ENCODE data around the gene SYTL1.
"Not testable (repeated sequence)": the region's sequence is repeated elsewhere in the genome, so short reads cannot be mapped to it uniquely, and the experiment has no call there.

SYTL1 gene

DNA sequence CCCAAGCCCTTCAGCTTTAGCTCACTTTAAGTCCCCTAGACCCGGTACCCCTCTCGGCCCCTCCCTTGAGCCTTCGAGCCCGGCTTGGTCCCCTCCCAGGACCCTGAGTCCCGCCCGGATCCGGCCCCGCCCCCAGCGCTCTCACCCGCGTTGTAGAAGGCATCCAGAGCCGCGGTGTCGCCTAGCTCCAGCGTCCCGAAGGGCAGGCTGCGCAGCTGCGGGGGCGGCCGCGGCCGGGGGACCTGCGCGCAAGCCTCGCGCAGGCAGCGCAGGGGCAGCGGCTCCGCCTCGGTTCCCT, 24.2 kb downstream of the SYTL1 start:
- peak; percentile 63 for DNase-seq

DNA sequence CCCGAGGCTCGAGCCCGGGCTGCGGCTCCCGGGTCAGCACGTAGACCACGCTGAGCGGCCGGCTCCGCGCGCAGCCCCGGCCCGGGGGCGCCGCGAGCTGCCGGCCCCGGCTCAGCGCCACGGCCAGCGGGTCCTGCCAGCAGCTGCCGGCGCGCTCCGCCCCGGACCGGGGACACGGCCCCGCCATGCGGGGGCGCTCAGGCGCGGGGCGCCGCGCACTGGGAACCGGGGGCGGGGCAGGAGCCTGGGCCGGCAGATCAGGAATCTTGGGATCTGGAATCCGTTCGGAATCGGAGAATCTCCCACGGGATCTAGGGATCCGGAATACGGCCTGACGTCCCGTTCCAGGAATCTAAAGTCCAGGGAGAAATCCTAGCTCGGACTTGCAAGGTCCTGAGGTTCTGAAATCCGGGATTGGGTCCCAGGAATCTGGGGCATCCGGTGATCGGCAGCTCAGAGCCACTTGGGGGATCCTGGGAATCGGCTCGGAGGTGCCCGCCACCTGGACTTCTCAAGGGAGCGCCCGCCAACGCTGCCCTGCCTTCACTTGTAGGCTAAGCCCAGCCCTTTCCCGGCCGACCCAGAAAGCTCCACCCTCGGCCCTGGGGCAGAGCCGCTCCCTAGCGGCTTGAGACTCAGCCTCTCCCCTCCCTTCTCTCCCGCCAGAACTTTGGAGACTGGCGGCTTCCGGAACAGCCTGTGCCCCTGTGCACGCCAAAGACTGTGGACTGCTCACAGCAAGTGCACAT, 24.8 kb downstream of the SYTL1 start, which contains the start of gene MAP3K6:
Gene MAP3K6, minus strand, starts transcription at position 551 of the 749 bp plus-strand sequence. Its CDS starts 364 bp downstream, at position 187.
- peak; percentile 65 for DNase-seq

DNA sequence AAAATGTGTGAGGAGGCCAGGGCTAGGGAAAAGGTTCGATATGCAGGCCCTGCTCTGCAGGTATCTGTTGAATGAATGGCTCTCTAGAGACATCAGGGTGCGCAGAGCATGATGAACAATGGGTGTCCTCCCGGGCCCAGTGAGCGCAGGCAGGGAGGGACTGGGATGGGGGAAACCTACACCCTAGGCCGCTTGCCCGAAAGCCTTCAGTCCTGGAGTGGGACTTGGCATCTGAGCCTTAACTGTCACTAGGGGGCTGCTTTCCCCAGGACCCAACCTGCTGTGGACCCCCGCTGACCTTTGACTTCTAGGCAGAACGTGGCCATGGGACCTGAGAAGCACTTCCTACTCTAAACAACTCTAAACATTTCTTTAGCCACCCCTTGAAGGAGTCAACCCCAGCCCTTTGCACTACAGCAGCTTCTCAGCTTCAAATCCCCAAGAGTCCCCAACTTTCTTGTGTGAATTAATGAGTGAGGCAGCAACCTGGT, 25.4 kb downstream of the SYTL1 start:
- no peak for DNase-seq

DNA sequence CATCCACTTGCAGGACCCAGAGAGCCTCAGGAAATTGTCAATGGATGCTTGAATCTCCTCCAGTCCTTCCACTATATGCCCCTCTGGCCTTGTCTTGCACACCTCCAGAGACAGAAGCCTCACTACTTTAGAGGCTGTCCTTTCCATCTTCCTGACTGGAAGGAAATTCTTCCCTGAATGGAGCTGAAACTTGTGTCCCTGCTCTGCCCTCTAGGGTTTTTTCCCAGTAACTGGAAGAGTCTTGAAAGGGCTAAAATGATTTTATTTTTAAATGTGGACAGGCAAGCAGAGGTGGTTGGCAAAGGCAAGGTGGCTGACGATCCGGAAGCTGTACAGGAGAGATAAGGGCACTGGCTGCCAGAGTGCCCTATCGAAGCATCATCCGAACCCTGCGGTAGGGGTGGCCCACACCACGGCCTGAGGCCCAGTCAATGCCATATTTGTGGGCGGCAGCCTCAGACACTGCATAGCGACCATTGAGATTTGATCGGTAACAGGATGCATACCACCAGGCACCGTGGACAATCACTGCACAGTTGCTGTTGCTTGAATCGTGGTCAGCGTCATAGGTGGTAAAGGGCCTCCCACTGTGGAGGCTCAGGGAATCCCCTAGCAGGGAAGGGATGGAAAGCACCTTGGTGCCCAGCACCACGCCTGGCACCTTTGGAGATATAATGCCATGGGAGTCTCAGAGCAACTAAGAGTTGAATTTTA, 27.2 kb downstream of the SYTL1 start:
- no peak for DNase-seq

DNA sequence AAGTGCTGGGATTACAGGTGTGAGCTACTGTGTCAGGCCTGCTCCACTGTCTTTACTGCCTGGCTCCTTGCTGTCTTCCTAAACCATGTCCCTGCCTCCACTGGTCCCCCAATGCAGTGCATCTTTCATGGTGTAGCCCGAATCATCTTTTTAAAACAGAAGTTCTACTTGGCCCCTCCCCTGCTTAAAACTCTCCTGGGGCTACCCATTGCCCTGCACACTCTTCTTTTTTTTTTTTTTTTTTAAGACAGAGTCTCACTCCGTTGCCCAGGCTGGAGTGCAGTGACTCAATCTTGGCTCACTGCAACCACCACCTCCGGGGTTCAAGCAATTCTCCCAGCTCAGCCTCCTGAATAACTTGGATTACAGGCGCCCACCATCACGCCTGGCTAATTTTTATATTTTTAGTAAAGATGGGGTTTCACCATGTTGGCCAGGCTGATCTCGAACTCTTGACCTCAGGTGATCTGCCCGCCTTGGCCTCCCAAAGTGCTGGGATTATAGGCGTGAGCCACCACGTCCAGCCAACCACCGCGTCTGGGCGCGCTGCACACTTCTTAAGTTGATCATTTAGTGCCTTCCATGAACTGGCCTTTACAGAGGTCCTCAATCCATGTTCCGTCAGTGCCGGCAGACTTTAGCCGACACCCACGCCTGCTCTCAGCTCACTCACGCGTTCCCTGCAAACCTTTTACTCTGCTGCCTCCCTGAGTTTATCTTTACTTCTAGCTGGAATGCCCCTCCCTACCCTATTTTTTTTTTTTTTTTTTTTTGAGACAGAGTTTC, 30.4 kb downstream of the SYTL1 start:
- no peak for DNase-seq

DNA sequence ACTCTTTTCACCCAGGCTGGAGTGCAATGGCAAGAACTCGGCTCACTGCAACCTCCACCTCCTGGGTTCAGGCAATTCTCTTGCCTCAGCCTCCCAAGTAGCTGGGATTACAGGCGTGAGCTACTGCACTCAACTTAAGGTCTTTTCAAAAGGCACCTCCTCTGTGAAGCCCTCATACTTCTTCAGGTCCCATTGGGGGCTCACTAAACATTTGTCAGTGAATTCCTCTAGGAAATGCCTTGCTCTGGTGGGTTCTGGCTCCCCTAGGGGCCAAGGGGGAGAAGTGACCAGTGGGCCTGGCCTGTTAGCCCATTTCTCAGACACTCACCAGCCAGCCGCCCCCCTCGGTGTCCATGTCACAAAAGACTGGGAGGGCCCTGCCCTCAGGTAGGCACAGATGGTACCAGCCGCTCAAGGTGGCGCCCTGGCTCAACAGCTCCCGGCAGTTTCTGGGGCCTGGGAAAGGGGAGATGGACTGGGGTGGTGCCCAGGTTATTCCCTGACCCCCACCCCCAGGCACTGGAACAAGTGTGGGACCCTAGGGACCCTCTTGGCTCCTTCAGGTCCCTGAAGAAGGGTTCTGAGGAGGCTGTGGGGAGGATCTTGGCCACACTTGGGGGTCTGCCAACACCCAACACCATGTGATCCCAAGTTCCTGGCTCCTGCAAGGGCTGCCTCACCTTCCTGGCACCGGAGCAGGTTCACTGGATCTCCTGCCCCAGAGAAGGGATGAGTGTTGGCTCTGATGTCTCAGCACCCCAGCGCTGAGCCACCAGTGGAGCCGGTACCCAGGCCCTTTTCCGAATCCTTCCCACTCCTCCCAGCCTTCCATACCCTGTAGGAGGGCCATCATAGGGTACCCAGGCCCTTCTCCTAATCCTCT, 31.2 kb downstream of the SYTL1 start:
- DNase-seq, result no peak

DNA sequence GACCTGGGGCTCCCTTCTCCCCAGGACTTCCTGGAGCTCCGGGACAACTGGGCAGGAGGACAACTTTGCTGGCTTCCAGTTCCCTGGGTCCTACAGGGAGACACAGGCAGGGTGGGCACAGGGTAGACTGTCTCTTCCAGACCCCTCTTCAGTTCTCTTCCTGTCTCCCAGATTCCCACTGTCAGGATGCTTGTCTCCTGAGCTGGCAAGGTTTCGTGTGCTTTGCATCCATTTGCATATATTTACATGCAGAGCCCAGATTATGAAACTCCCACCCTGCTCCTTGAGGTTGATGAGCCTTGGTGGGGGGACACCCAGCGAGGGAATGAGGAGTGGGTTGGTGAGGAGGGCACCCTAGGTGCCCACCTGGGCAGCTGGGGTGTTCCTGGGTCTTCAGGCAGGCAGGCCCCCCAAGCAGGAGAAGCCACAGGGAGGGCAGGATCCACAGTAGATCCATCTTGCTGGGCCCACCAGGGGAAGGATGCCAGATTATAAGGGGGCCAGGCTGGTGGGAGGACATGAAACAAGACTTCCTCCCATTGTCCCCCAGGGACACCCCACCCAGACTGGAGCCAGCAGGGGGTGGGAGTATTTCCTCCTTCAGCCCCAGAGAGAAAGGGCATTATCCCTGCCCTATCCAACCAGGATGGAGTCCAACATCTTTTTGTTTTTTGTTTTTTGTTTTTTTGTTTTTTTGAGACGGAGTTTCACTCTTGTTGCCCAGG, 32.7 kb downstream of the SYTL1 start, which contains the start of gene FCN3:
Gene FCN3, minus strand, starts transcription at position 463 of the 725 bp plus-strand sequence. Its CDS starts 6 bp downstream, at position 457.
- no peak for DNase-seq

DNA sequence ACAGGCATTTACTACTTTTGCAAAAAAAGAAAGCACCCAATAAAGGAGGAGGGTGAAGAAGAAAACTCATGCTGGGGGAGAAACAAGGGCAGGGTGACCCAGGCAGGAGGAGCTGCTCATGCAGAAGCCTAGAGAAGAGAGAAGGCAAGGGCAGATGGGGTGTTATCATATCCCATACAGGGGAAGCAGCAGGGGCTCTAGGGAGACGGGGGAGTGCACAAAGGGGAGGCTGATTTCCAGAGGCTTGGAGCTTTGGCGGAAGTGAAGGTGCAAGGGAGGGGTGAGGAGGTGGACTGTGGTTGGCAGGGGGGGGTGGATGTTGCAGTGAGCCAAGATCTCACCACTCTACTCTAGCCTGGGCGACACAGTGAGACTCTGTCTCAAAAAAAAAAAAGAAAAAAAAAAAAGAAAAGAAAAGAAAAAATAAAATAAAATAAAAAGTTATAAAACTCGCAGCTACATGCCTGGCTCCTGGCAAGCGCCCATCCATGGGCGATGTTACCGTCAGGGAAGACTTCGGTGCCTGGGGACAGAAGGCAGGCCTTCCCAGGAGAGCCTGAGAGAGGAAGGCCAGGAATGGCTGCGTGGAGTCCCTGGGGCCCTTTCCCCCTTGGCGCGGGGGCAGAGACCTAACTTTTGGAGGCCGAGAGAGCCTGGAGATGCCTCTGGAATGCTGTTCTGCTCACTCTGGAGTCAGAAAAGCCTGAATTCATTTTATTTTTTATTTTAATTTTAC, 36.1 kb downstream of the SYTL1 start:
- DNase-seq, result no peak

DNA sequence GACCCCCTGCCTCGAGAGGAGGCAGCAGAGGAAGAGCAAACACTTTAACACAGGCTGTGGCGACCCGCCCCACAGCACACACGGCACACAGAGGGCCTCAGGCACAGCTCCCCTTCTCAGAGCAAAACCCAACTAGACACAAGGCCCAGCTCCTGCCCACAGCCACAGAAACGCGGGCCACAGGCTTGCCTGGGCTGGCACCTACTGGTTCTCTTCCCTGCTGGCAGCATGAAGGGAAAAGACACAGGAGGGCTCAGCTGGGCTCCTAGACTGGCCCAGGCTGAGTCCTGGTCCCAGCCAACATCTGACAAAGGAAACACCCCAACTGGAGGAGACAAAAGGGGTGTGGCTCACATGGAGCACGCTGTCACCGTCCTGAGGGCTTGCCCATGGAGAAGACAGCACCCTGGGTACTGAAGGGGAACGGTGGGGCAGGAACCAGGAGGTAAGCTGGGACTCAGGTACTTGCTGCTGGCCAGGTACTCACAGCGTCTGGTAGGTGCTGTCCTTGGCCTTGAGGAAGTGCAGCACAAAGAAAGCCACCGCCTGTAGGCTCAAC, 37.8 kb downstream of the SYTL1 start:
- DNase-seq, result no peak

DNA sequence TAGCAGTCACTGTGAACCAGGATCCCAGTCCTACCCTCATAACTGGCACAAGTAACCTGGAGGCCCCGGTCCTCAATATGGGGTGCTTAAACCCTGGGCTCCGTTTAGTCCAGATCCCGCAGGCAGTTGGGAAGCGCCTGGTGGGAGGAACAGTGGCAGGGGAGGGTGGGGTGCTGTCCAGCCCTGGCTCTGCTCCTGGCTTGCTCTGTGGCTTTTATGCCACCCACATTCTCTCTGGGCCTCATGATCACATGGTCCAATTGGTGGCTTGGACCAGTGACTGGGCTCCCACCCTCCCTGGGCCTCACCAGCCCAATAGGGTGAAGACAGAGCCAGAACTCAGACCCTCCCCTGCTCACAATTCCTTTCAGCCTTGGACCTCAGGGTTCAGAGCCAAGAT, 38.4 kb downstream of the SYTL1 start:
- no peak for DNase-seq

DNA sequence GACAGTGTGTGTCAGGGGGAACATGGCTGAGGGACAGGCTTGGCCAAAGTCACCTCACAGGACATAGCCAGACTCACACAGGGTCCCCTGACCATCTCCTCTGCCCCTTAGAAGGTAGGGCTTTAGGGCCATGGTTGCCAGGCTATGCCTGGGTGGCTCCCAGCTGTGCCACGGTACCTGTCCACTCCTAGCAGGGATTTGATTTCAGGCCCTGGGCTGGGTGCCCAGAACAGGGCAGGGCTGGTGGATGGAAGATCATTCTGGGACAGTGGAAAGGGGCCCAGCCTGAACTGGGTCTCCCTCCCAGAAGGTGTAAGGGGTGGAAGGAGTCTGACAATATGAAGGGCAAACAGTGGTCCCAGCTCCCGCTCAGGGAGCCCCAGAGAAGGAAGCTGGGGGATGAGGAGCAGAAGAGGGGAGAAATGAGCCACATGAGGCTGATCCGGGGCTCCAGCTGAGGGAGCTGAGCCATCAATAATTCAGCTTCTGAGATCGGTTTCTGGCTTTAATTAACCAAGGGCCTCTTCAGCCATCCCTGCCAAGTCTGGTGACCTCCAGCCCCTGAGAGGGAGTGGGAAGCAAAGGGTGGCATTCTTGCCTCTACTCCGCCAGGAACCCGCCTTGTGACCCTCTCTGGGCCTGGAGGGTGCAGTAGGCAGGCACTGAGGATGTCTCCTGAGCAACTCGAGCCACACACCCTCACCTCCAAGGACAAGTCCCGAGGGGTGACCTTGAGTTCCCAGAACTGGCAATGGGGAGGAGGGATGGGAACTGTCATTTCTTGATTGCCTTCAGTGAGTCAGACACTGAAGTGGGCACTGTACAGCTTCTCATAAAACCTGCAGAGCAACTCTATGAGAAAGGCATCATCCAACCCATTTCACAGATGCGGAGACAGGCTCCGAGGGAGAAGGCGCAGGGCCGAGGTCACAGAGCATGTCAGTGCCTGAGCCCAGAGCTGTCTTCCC, 39.2 kb downstream of the SYTL1 start:
- DNase-seq, result no peak

DNA sequence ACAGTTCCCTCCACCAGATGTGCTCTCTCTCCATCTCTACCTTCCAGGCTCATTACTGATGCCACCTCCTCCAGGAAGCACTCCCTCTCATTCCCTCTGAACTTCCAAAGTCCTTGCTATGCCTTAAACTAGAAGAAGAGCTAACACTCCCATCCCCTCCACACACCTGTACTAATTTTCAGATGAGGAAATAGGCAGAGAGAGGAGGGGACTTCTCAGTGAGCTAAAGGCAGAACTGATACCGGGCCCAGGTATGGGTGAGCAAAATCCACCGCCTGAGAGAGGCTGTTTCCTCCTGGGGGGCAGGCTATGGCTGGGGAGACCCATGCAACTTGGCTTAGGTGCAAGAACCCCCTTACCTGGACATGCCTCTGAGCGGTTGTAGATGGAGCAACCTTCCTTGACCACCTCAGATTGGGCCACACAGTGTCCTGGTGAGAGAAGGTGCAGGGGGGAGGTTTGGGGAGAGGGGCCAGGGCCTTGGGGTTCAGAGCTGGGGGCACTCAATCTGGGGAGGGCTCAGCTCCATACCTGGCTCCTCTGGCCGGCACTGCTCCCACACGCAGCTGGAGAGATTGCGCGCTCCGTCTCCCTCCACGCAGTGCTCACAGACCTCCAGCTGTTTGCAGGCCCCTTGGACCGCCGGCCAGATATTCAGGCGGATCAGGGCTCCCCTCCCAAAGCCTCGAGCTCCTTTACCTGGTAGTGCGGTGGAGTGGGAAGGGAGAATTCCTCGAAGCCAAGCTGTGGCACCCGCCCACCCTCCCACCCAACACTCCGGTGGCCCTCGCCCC, 40.3 kb downstream of the SYTL1 start:
- no peak for DNase-seq

DNA sequence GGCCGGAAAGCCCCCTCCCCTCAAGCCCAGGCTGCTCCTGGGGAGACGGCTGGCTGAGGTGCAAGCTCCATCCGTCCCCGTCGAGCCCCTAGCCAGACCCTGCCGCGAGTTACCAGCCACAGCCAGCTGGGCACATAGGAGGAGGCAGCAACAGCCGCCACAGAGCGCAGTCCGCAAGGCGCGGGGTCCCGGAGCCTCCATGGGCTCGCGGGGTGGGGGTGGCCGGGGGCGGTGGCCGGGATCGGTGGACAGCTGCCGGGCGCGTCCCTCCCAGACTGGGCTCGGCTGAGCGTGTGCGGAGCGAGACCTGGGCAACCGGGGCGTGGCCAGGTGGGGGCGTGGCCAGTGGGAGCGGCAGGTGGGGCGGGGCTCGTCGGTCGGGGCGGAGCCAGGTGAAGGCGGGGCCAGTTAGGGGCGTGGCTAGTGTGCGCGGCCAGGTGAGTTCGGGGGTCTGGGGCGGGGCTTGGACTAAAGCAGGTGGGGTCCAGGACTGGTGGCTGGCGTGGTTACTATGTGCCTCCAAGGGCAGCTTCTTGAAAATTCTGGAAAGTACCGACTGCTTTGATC, 41.3 kb downstream of the SYTL1 start, which contains the start of gene CD164L2:
Gene CD164L2, minus strand, starts transcription at position 295 of the 567 bp plus-strand sequence. Its CDS starts 94 bp downstream, at position 201.
- no peak for DNase-seq

DNA sequence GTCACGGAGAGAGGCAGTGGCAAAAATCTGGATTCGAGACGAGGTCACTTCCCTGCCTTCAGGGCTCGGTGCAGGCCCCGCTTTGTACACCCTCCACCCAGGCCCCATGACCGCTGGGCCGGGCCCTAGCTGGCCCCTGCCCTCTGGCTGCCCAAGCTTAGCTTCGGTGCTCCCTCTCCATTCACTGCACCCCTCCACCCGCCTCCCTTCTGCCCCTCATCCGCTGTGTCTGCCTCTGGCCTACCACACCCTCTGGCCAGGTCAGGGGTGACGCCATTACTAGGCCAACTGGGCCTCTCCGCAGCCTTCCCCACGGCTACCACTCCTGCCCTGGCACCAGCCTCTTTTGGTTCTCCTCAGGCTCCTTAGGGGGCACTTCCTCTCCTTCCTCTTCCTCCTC, 41.8 kb downstream of the SYTL1 start:
- no peak for DNase-seq

DNA sequence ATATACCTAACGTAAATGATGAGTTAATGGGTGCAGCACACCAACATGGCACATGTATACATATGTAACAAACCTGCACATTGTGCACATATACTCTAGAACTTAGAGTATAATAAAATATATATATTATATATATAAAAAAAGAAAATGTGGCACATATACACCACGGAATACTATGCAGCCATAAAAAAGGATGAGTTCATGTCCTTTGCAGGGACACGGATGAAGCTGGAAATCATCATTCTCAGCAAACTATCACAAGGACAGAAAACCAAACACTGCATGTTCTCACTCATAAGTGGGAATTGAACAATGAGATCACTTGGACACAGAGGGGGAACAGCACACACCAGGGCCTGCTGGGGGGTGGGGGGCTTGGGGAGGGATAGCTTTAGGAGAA, 43.0 kb downstream of the SYTL1 start:
- not testable (repeated sequence) for DNase-seq

DNA sequence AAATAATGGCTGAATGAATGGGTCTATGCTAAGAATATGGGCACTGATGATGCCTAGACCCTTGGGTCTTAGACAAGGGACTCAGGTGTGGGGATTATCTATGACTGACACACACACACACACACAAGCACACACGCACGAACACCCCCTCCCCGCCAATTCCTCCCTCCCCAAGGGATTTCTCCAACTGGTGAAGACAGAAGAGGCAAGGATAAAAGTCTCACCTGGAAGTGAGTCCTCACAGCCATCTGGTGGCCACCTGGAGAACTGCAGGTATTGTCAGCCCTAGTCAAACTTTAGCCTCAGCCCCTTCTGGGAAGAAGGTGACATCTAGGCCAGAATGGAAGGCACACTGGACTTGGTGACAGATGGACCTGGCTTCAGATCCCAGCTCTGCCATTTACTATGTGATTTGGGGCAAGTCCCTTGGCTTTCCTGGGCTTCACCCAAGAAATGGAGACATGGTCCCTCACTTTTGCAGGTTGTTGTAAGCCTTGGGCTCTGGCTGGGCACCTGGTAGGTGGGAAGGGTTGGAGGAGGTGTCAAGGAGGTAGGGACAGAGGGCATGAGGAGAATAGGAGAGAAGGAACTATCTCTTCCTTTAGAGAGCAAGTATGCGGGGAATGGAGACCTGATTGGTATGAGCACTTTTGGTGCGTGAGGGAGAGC, 46.6 kb downstream of the SYTL1 start:
- DNase-seq, result no peak

DNA sequence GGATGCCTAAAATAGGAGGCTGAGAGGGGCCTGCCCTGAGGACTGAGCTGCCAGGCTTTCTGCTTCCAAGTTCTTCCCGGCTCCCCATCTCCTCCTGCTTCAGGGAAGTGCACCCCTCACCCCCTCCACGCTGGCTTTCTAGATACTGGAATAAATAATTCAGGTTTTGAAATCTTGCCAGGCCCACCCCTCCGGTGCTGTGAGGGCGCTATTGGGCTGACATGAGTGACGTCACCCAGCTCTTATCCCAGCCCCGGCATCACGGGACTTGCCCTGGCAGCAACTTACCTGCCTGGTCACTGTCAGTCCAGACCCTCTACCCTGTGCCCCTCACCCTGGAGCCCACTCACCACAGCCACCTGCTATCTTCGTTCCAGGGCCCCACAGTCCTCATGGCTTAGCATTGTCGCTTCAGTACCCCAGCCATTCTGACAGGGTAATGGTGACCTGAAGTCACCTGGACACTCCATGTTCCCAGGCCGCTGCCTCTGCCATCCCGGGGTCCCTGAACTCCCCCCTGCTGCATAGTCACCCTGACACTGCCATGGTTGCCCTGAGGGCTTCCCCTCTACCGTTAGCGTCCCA, 49.8 kb downstream of the SYTL1 start:
- no peak for DNase-seq

Data from NCI-H446 treated with DMSO at 0.1 percent for 48 hours (cell line).